Omental fat pad (tissue), 4 donors: ENCODE results near the gene VANGL1. TPM values are rescaled to one million over a fixed set of nuclear protein-coding genes. Genes with fewer than 3 reads are reported as not detected.

ENCODE experiments used
- ATAC-seq: fragments of 150-250 bp; one replicate; pipeline ENCODE4 v1.9.1; 2016; ENCODE audit warnings: mild to moderate bottlenecking, moderate library complexity; ENCODE audit not compliant: low FRiP score
- DNase-seq: peaks from one replicate; pipeline ENCODE4 v3.0.0-alpha.2; 2019; ENCODE audit warnings: low spot score
- total RNA-seq, 4 donors: library from RNA; depleted of rRNA; stranded (reverse); fragments of >200 nt; gene quantifications; one replicate each; pipeline ENCODE4 v1.1.0, GENCODE V29; 2016
- TF ChIP-seq, protein P1 (sequence below), 3 donors: fragments of 450-650 bp; IDR thresholded peaks; one replicate each; pipeline ENCODE4 v1.5.1; 2016 to 2017; ENCODE audit warnings: antibody characterized with exemption in 3 of 3, mild to moderate bottlenecking in 3 of 3, moderate library complexity in 2 of 3

The VANGL1 gene
- total RNA-seq, 4 donors from 2014 or later = 4.9 to 9.6 (median 6.5) TPM

DNA sequence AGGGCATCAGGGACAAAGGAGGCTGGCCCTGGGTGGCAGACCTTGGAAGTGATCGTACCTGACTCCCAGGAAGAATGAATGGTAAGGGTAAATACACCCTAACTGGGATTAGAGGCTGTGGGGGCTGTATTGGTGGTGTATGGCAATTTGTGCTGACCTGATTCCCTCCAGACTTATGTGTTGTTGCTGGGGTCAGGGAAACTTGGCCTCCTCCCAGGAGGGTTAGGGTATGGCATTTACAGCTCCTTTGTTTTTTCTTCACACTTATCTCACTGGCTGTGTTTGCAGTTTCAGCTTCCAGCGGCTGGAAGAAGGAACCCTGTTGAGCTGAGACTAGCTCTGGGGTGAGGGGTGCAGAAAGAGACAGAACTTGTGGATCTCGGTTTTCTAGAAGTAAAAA is 8.2 kb downstream of the VANGL1 start:
- TF ChIP-seq, protein P1, sequence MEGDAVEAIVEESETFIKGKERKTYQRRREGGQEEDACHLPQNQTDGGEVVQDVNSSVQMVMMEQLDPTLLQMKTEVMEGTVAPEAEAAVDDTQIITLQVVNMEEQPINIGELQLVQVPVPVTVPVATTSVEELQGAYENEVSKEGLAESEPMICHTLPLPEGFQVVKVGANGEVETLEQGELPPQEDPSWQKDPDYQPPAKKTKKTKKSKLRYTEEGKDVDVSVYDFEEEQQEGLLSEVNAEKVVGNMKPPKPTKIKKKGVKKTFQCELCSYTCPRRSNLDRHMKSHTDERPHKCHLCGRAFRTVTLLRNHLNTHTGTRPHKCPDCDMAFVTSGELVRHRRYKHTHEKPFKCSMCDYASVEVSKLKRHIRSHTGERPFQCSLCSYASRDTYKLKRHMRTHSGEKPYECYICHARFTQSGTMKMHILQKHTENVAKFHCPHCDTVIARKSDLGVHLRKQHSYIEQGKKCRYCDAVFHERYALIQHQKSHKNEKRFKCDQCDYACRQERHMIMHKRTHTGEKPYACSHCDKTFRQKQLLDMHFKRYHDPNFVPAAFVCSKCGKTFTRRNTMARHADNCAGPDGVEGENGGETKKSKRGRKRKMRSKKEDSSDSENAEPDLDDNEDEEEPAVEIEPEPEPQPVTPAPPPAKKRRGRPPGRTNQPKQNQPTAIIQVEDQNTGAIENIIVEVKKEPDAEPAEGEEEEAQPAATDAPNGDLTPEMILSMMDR (IDR thresholded peaks at IDR 0.05) = no peak
- DNase-seq (no peak), ATAC-seq (no peak)

DNA sequence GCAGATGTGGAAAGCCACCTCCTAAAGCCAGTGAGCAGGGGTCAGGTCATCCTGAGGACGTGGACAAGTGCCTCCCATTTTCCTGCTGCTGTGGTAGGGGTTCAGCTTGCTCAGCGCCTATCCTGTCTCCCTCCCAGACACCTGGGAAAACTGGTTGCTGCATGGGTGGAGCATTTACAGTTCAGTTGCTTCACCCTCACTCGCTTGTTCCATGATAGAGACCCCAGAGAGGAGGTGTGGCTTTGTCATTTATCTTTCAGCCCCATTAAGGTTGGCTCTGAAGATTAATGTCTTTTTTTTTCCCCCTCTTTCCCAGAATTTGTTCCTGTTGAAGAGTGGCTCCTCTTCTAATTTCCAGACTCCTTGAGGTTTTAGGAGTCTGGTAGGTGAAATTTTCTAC is 9.2 kb downstream of the VANGL1 start:
- TF ChIP-seq, protein P1 (IDR thresholded peaks at IDR 0.05) = no peak
- no peak for ATAC-seq
- DNase-seq = no peak

DNA sequence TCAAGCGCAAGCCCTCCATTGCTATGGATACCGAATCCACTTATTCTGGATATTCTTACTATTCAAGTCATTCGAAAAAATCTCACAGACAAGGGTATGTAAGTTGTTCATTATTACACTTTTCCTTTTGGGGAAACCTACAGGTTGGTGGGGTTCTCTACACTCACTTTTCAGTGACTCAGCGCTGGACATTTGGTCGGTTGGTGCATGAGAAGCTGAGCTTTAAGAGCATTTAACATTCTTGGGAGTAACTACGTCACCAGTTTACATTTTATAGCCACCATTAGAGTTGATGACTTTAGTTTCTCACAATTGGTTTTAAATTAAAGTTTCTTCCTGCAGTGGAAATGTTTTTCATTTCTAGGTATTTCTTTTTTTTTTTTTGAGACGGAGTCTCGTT is 9.6 kb downstream of the VANGL1 start:
- TF ChIP-seq, protein P1 (IDR thresholded peaks at IDR 0.05) = no peak
- ATAC-seq (no peak), DNase-seq (no peak)

DNA sequence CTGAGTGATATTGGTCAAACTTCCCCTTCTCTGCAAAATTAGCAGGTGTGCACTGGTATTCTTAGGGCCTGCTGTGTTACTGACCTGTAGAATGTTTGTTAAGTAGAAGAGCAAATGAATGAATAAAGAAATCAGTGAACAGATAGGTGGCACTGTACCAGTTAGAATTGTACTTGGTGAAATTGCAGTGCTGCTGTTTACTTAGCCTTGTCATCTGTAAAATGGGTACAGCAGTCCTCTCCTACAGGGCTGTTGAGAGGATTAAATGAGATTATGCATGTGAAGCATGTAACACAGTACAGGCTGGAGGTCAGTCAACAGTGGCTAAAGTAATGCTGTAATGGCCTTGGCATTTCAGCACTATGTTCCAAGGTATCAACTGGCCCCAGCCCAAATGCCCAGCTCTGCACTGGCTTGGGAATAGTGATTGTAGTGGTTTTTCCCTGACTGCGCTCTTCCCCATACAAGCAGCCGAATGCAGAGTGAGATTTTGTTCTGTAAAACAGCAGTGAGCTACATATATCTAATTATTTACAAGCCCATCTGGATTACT is 10.5 kb downstream of the VANGL1 start:
- TF ChIP-seq, protein P1 (IDR thresholded peaks at IDR 0.05) = no peak
- ATAC-seq (no peak), DNase-seq (no peak)

DNA sequence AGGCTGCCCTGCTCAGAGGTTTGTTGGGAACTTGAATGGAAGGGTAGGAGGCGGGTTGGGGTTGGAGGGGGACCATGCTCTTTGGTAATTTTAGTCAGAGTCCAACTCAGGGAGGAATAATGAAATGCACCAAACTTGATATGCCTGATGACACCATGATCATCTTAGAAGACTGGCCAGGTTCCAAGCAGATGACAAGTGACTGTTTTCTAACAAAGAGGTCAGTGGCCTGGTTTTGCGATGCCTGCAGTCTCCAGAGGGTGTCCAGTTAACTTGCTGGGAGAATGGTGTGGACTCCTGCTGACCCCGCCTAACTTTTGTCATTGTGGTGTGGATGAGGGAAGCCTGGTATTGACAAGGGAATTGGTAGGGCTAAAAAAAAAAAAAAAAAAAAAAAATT is 12.4 kb downstream of the VANGL1 start:
- TF ChIP-seq, protein P1 (IDR thresholded peaks at IDR 0.05) = no peak
- DNase-seq = no peak
- ATAC-seq = no peak

DNA sequence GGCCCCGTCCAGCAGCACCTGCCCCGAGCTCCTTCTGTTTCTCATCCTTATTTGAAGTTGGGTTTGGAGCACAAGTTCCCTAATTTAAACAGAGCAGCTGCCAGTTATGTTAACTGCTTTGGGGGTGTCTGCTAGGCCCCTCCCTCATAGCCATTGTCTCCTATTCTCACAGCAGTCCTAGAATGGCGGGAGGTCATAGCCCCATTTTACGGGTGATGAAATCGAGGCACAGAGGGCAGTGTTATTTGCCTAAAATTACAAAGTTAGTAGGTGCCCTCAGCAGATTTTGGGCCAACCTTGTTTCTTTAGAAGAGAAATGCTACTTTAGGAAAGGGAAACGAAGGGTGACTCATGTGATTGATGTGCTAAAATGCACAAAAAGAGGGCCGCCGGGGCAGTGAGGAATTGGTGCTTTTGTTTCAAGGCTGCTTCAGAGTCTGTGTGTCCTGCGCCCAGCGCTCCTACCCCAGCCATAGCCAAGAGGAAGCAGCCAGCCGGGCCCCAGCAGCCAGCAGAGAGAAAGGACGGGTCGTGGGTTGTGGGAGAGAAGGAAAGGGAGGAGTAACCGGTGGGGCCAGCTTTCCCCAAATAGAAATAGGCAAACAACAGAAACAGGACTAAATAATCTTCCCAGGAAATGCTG is 13.0 kb downstream of the VANGL1 start:
- TF ChIP-seq, protein P1 (IDR thresholded peaks at IDR 0.05) = no peak
- no peak for DNase-seq
- ATAC-seq = no peak

DNA sequence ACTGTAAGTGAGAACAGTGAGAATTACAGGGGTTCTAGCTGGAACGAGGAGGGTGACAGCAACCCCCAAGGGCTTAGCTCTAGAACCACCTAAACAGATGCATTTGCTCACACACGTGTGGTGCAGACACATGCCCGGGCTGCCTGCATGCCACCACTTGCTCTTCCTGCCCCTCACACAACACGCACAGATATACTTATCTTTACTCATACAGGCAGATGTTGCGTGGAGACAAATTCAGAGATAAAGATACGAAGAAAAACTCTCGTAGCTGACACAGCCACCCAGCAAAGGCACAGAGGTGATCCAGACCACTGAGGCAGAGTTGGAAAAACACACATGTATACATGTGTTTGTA is 13.5 kb downstream of the VANGL1 start:
- DNase-seq (no peak), ATAC-seq (no peak)
- TF ChIP-seq, protein P1 (IDR thresholded peaks at IDR 0.05) = no peak
